Peyer's patch (tissue), 4 donors: ENCODE data around the gene B4GAT1. TPM values are rescaled to one million over a fixed set of nuclear protein-coding genes. Genes with fewer than 3 reads are reported as not detected.

Experiments
- DNase-seq, 3 donors: peaks; one replicate each; pipeline ENCODE4 v3.0.0-alpha.2; 2017 to 2019
- H3K27ac ChIP-seq, 4 donors: fragments of 200-600 bp; sonication (generic); one replicate each; pipeline ENCODE4 v1.5.1; 2016 to 2019
- H3K27me3 ChIP-seq, 2 donors: fragments of 200-600 bp; sonication (generic); one replicate each; pipeline ENCODE4 v1.5.1; 2019
- H3K36me3 ChIP-seq, 3 donors: fragments of 200-600 bp; sonication (generic); one replicate each; pipeline ENCODE4 v1.5.1; 2016 to 2019
- H3K4me1 ChIP-seq, 4 donors: fragments of 200-600 bp; sonication (generic); one replicate each; pipeline ENCODE4 v1.5.1; 2016 to 2019
- H3K4me3 ChIP-seq, 4 donors: fragments of 200-600 bp; sonication (generic); 1 replicate in 3 of 4; 2 replicates in 1 of 4; pipeline ENCODE4 v1.5.1; 2016 to 2019; ENCODE audit warnings: mild to moderate bottlenecking in 1 of 4
- H3K9me3 ChIP-seq, 4 donors: fragments of 200-600 bp; sonication (generic); one replicate each; pipeline ENCODE4 v1.5.1; 2016 to 2019; ENCODE audit warnings: mild to moderate bottlenecking in 1 of 4
- CTCF ChIP-seq, 6 experiments: fragments of 450-650 bp in 4 of 6; fragments of 200-600 bp in 2 of 6; sonication (generic) in 1 of 6; IDR thresholded peaks; one replicate each; pipeline ENCODE4 v1.5.1; 2017 to 2019; ENCODE audit warnings: antibody characterized with exemption in 6 of 6, mild to moderate bottlenecking in 3 of 6, moderate library complexity in 1 of 6
- POLR2A ChIP-seq, 2 donors: fragments of 450-650 bp; IDR thresholded peaks; one replicate each; pipeline ENCODE4 v1.5.1; 2017; ENCODE audit warnings: antibody characterized with exemption in 2 of 2, mild to moderate bottlenecking in 2 of 2, moderate library complexity in 2 of 2
- total RNA-seq, 4 donors: library from RNA; depleted of rRNA; stranded (reverse); fragments of >200 nt; gene quantifications; one replicate each; pipeline ENCODE4 v1.1.0, GENCODE V29; 2016

B4GAT1 gene
- total RNA-seq, 4 donors from 2014 or later, result 1.7 to 21.9 (median 18.8) TPM

GRCh38 chr11:66345316-66345649 is 2.1 kb downstream of the B4GAT1 start:
- peak overlapping the region; percentile 66 to 99 (median 90) for H3K4me3 ChIP-seq
- H3K27me3 ChIP-seq, result no peaks in the 10 kb centered on the region
- peaks cover 18 to 48% (median 20%) of the 10 kb centered on the region in 4 donors for H3K4me1 ChIP-seq
- DNase-seq, result no peak
- TF ChIP-seq CTCF (IDR thresholded peaks at IDR 0.05) (no peak), POLR2A (IDR thresholded peaks at IDR 0.05) (no peak)
- H3K27ac ChIP-seq, result peak overlapping the region; percentile 72 to 99 (median 78)
- no peaks in the 10 kb centered on the region for H3K9me3 ChIP-seq
- H3K36me3 ChIP-seq, result peaks cover 0 to 17% (median 0%) of the 10 kb centered on the region in 3 donors

GRCh38 chr11:66344550-66345315 is 2.7 kb downstream of the B4GAT1 start, which contains the start of gene BRMS1:
Gene BRMS1 (minus strand): TSS chr11:66345104. CDS start chr11:66342234, 2,870 bp downstream.
- H3K4me3 ChIP-seq, result peak within 1 kb of the TSS; percentile 66 to 99 (median 90)
- no peaks in the 10 kb centered on the region for H3K9me3 ChIP-seq
- peaks cover 18 to 46% (median 20%) of the 10 kb centered on the region in 4 donors for H3K4me1 ChIP-seq
- H3K27ac ChIP-seq, result peak within 1 kb of the TSS; percentile 72 to 99 (median 78)
- peaks cover 0 to 22% (median 0%) of the 10 kb centered on the region in 3 donors for H3K36me3 ChIP-seq
- DNase-seq, result peak; percentile 98 to 99 (median 99)
- no peaks in the 10 kb centered on the region for H3K27me3 ChIP-seq
- TF ChIP-seq POLR2A (IDR thresholded peaks at IDR 0.05), result peak; percentile 89 to 93
- TF ChIP-seq CTCF (IDR thresholded peaks at IDR 0.05), result peak in 4 of 6 experiments; percentile 35 to 58 (median 44)

- no peaks in the 10 kb centered on the region for H3K9me3 ChIP-seq
- H3K4me1 ChIP-seq, result peaks cover 18 to 35% (median 20%) of the 10 kb centered on the region in 4 donors
- no peak overlapping the region for H3K27ac ChIP-seq
- H3K27me3 ChIP-seq, result no peaks in the 10 kb centered on the region
- no peak for DNase-seq
- no peak overlapping the region for H3K4me3 ChIP-seq
- H3K36me3 ChIP-seq, result peaks cover 0 to 38% (median 0%) of the 10 kb centered on the region in 3 donors
- TF ChIP-seq POLR2A (IDR thresholded peaks at IDR 0.05) (no peak), CTCF (IDR thresholded peaks at IDR 0.05) (no peak)
These were observed 4.3 kb downstream of the B4GAT1 start for GRCh38 chr11:66343176-66343575.

GRCh38 chr11:66341502-66342126 is 5.8 kb downstream of the B4GAT1 start:
- no peak for TF ChIP-seq POLR2A (IDR thresholded peaks at IDR 0.05)
- TF ChIP-seq CTCF (IDR thresholded peaks at IDR 0.05), result no peak
- peaks cover 18 to 37% (median 22%) of the 10 kb centered on the region in 4 donors for H3K4me1 ChIP-seq
- H3K27ac ChIP-seq, result no peak overlapping the region
- H3K27me3 ChIP-seq, result no peaks in the 10 kb centered on the region
- no peak for DNase-seq
- no peaks in the 10 kb centered on the region for H3K9me3 ChIP-seq
- peaks cover 0 to 47% (median 0%) of the 10 kb centered on the region in 3 donors for H3K36me3 ChIP-seq
- H3K4me3 ChIP-seq, result no peak overlapping the region

GRCh38 chr11:66340596-66341501 is 6.6 kb downstream of the B4GAT1 start:
- Histone ChIP-seq H3K36me3 (peaks cover 0 to 47% (median 0%) of the 10 kb centered on the region in 3 donors), H3K27me3 (no peaks in the 10 kb centered on the region)

More at GRCh38 chr11:66340596-66341501, 6.6 kb downstream of the B4GAT1 start:
- Histone ChIP-seq H3K4me1 (peaks cover 13 to 36% (median 24%) of the 10 kb centered on the region in 4 donors), H3K27ac (no peak overlapping the region), H3K4me3 (no peak overlapping the region), H3K9me3 (no peaks in the 10 kb centered on the region)
- DNase-seq, result no peak
- TF ChIP-seq CTCF (IDR thresholded peaks at IDR 0.05) (no peak), POLR2A (IDR thresholded peaks at IDR 0.05) (no peak)
